Measurements from ENCODE around the gene EYA2. TPM values are rescaled to one million over a fixed set of nuclear protein-coding genes. Genes with fewer than 3 reads are reported as not detected.

Gene EYA2
- total RNA-seq, 1 experiment from 2014 or later, result not detected

DNA sequence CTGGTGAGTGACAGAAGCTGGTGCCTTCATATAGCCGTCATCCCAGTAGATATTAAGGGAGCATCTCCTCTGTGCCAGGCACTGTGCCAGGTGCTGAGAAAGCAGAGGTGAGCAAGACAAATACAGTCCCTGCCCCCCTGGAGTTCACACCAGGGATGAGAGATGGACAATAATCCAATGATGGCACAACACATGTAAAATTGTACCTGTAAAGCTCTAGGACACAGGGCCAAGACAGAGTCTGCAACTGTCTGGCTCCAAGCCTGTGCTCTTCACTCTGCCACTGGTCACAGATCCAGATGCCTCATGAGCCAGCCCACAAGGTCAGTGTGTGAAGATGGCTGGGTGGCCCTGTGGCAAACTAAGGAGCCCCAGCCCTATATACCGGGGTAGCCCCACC, 133.8 kb downstream of the EYA2 start:
- TF ChIP-seq, protein P1, sequence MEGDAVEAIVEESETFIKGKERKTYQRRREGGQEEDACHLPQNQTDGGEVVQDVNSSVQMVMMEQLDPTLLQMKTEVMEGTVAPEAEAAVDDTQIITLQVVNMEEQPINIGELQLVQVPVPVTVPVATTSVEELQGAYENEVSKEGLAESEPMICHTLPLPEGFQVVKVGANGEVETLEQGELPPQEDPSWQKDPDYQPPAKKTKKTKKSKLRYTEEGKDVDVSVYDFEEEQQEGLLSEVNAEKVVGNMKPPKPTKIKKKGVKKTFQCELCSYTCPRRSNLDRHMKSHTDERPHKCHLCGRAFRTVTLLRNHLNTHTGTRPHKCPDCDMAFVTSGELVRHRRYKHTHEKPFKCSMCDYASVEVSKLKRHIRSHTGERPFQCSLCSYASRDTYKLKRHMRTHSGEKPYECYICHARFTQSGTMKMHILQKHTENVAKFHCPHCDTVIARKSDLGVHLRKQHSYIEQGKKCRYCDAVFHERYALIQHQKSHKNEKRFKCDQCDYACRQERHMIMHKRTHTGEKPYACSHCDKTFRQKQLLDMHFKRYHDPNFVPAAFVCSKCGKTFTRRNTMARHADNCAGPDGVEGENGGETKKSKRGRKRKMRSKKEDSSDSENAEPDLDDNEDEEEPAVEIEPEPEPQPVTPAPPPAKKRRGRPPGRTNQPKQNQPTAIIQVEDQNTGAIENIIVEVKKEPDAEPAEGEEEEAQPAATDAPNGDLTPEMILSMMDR (IDR thresholded peaks at IDR 0.05; ENCODE audit: unreplicated experiment), result no peak
- H3K4me3 Mint-ChIP-seq (ENCODE audit: unreplicated experiment), result no peak overlapping the region
- H3K9me3 Mint-ChIP-seq (ENCODE audit: unreplicated experiment), result peaks cover 13% of the 10 kb centered on the region
- no peaks in the 10 kb centered on the region for H3K36me3 Mint-ChIP-seq (ENCODE audit: insufficient read depth, unreplicated experiment)
- no peaks in the 10 kb centered on the region for H3K4me1 Mint-ChIP-seq (ENCODE audit: insufficient read depth, unreplicated experiment)
- intact Hi-C loops (cut with micrococcal nuclease), result no loop called here
- no peak for DNase-seq (ENCODE audit: unreplicated experiment)
- H3K27me3 Mint-ChIP-seq (ENCODE audit: insufficient read depth, unreplicated experiment), result peaks cover 26% of the 10 kb centered on the region
- BruUV-seq (replicated peaks), result no TSS peak
- ChIA-PET POLR2A (no interaction called here), CTCF (interaction anchor here (0.6 to 0.7 kb wide), 2 partner anchors 245 to 280 kb away, joined by 3 read pairs; no protein-coding TSS in a partner anchor)
- no peak overlapping the region for H3K27ac Mint-ChIP-seq (ENCODE audit: low read depth, unreplicated experiment)

DNA sequence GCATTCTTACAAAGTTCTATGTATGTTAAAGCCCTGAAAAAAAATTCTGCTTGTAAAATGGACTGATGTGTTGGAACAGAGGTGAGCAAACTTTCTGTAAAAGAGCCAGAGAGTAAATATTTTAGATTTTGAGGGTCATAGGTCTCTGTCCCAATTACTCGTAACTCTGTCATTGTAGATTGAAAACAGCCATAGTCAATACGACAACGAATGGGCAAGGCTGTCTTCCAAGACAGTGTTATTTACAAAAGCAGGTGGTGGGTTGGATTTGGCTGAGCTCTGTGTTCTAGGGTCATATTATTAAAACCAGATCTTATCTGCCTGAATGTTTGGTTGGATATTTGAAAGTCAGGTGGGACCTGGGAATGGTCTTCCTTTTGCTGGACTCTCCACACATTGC, 135.2 kb downstream of the EYA2 start:
- TF ChIP-seq, protein P1 (IDR thresholded peaks at IDR 0.05; ENCODE audit: unreplicated experiment), result no peak
- intact Hi-C loops (cut with micrococcal nuclease), result no loop called here
- DNase-seq (ENCODE audit: unreplicated experiment), result no peak
- Mint-ChIP-seq H3K9me3 (ENCODE audit: unreplicated experiment) (peaks cover 13% of the 10 kb centered on the region), H3K4me1 (ENCODE audit: insufficient read depth, unreplicated experiment) (no peaks in the 10 kb centered on the region), H3K27me3 (ENCODE audit: insufficient read depth, unreplicated experiment) (peaks cover 13% of the 10 kb centered on the region), H3K36me3 (ENCODE audit: insufficient read depth, unreplicated experiment) (no peaks in the 10 kb centered on the region), H3K4me3 (ENCODE audit: unreplicated experiment) (no peak overlapping the region), H3K27ac (ENCODE audit: low read depth, unreplicated experiment) (no peak overlapping the region)
- POLR2A ChIA-PET, result no interaction called here
- no TSS peak for BruUV-seq (replicated peaks)
- CTCF ChIA-PET, result interaction anchor here (0.7 kb wide), 1 partner anchor 131 kb away, joined by 3 read pairs; no protein-coding TSS in a partner anchor

DNA sequence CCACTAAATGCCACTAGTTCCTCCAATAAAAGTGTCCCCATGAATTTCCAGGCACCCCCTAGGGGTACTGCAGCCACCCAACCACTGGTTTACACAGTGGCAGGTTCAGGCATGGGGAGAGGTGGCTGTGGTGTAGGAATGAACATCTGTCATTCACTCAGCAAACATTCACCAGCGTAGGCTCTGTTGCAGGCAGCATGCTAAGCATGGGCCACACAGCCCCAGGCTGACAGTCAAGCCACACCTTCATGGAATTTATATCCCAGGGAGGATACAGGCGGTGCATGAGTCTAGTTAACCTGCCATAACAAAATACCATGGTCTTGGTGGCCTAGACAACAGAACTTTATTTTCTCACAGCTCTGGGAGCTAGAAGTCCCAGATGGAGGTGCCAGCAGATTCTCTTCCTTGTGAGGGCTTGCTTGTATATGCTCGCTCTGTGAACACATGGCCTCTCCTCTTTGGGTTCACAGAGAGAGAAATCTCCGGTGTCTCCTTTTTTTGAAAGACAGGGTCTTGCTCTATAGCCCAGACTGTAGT, 135.7 kb downstream of the EYA2 start:
- Mint-ChIP-seq H3K9me3 (ENCODE audit: unreplicated experiment) (peaks cover 13% of the 10 kb centered on the region), H3K27me3 (ENCODE audit: insufficient read depth, unreplicated experiment) (peaks cover 8% of the 10 kb centered on the region), H3K4me3 (ENCODE audit: unreplicated experiment) (no peak overlapping the region), H3K36me3 (ENCODE audit: insufficient read depth, unreplicated experiment) (no peaks in the 10 kb centered on the region), H3K27ac (ENCODE audit: low read depth, unreplicated experiment) (no peak overlapping the region), H3K4me1 (ENCODE audit: insufficient read depth, unreplicated experiment) (no peaks in the 10 kb centered on the region)
- DNase-seq (ENCODE audit: unreplicated experiment), result no peak
- BruUV-seq (replicated peaks), result no TSS peak
- POLR2A ChIA-PET, result interaction anchor here (0.7 kb wide), 1 partner anchor 181 kb away, joined by 3 read pairs; no protein-coding TSS in a partner anchor
- CTCF ChIA-PET, result interaction anchor here (0.7 kb wide), 1 partner anchor 130 kb away, joined by 3 read pairs; no protein-coding TSS in a partner anchor
- TF ChIP-seq, protein P1 (IDR thresholded peaks at IDR 0.05; ENCODE audit: unreplicated experiment), result no peak
- intact Hi-C loops (cut with micrococcal nuclease), result no loop called here

DNA sequence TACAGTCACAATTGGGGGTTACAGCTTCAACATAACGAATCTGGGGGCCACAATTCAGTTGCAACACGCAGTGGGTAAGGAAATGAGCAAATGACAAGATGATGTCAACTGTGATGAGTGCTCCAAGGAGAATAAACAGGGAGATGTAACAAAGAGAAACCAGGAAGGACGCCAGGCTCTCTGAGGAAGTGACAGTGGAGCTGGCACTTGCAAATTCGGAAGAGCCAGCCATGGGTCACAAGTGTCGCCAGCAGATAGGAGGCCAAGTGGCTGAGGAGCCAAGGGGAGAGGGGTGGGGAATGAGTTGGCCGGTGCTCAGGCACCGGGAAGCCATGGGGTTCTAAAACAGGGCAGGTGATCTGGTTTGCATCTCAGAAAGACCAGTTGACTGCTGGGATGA, 136.4 kb downstream of the EYA2 start:
- Mint-ChIP-seq H3K27me3 (ENCODE audit: insufficient read depth, unreplicated experiment) (peaks cover 1% of the 10 kb centered on the region), H3K4me1 (ENCODE audit: insufficient read depth, unreplicated experiment) (no peaks in the 10 kb centered on the region), H3K9me3 (ENCODE audit: unreplicated experiment) (peaks cover 13% of the 10 kb centered on the region), H3K36me3 (ENCODE audit: insufficient read depth, unreplicated experiment) (no peaks in the 10 kb centered on the region), H3K27ac (ENCODE audit: low read depth, unreplicated experiment) (no peak overlapping the region), H3K4me3 (ENCODE audit: unreplicated experiment) (no peak overlapping the region)
- BruUV-seq (replicated peaks), result no TSS peak
- ChIA-PET CTCF (interaction anchor here (0.5 kb wide), 1 partner anchor 1047 kb away, joined by 3 read pairs; no protein-coding TSS in a partner anchor), POLR2A (interaction anchor here (0.7 kb wide), 1 partner anchor 180 kb away, joined by 3 read pairs; no protein-coding TSS in a partner anchor)
- intact Hi-C loops (cut with micrococcal nuclease), result no loop called here
- TF ChIP-seq, protein P1 (IDR thresholded peaks at IDR 0.05; ENCODE audit: unreplicated experiment), result no peak
- DNase-seq (ENCODE audit: unreplicated experiment), result no peak

Measured in MCF 10A (cell line).